H7 (cell line): ENCODE data around the gene AMDHD1. TPM values are rescaled to one million over a fixed set of nuclear protein-coding genes. Genes with fewer than 3 reads are reported as not detected.

Experiments
- DNase-seq: peaks from one replicate; pipeline ENCODE4 v3.0.0; 2012
- H3K27me3 ChIP-seq: 2 replicates; pipeline ENCODE4 v1.6.0; 2011; ENCODE audit warnings: mild to moderate bottlenecking, low read length; ENCODE audit not compliant: control insufficient read depth, insufficient read depth
- H3K36me3 ChIP-seq: replicated peaks from 2 replicates; pipeline ENCODE4 v1.5.1; 2011; ENCODE audit warnings: low read length; ENCODE audit not compliant: control insufficient read depth, insufficient read depth
- H3K4me3 ChIP-seq: 2 replicates; pipeline ENCODE4 v1.5.1; 2011; ENCODE audit warnings: low read depth, mild to moderate bottlenecking, control low read depth, low read length, moderate library complexity; ENCODE audit not compliant: insufficient read depth
- total RNA-seq: library from RNA; depleted of rRNA; stranded (reverse); fragments of >200 nt; shearing (Covaris generic); gene quantifications from 2 replicates; pipeline ENCODE4 v1.2.3, GENCODE V29; 2014

The AMDHD1 gene
- total RNA-seq, 1 experiment from 2014 or later: 1.0 TPM

GRCh38 chr12:95976416-95976832 lies 33.3 kb downstream of the AMDHD1 start:
- Histone ChIP-seq H3K4me3 (no peak overlapping the region), H3K27me3 (no peaks in the 10 kb centered on the region), H3K36me3 (no peaks in the 10 kb centered on the region)
- no peak for DNase-seq

- H3K36me3 ChIP-seq: no peaks in the 10 kb centered on the region
Observed at GRCh38 chr12:95977764-95978305, 34.7 kb downstream of the AMDHD1 start.

GRCh38 chr12:95978351-95978750 lies 35.2 kb downstream of the AMDHD1 start:
- H3K36me3 ChIP-seq: no peaks in the 10 kb centered on the region
- no peaks in the 10 kb centered on the region for H3K27me3 ChIP-seq
- H3K4me3 ChIP-seq: no peak overlapping the region
- DNase-seq: no peak

More at GRCh38 chr12:95977764-95978305, 34.7 kb downstream of the AMDHD1 start:
- no peaks in the 10 kb centered on the region for H3K27me3 ChIP-seq
- no peak for DNase-seq
- H3K4me3 ChIP-seq: no peak overlapping the region

GRCh38 chr12:95978774-95979173 lies 35.6 kb downstream of the AMDHD1 start:
- no peak for DNase-seq
- no peaks in the 10 kb centered on the region for H3K36me3 ChIP-seq
- H3K27me3 ChIP-seq: no peaks in the 10 kb centered on the region
- H3K4me3 ChIP-seq: no peak overlapping the region

GRCh38 chr12:95980437-95980836 lies 37.3 kb downstream of the AMDHD1 start:
- Histone ChIP-seq H3K36me3 (no peaks in the 10 kb centered on the region), H3K4me3 (no peak overlapping the region)

GRCh38 chr12:95982602-95983001 lies 39.5 kb downstream of the AMDHD1 start:
- Histone ChIP-seq H3K36me3 (no peaks in the 10 kb centered on the region), H3K27me3 (no peaks in the 10 kb centered on the region), H3K4me3 (no peak overlapping the region)
- no peak for DNase-seq

More at GRCh38 chr12:95980437-95980836, 37.3 kb downstream of the AMDHD1 start:
- DNase-seq: no peak
- H3K27me3 ChIP-seq: no peaks in the 10 kb centered on the region

- no peak for DNase-seq
- no peaks in the 10 kb centered on the region for H3K36me3 ChIP-seq
- no peak overlapping the region for H3K4me3 ChIP-seq
Observed at GRCh38 chr12:95984682-95985081, 41.6 kb downstream of the AMDHD1 start.

GRCh38 chr12:95986635-95987570 lies 43.8 kb downstream of the AMDHD1 start:
- DNase-seq: peak; percentile 52

More at GRCh38 chr12:95984682-95985081, 41.6 kb downstream of the AMDHD1 start:
- no peaks in the 10 kb centered on the region for H3K27me3 ChIP-seq

GRCh38 chr12:95988506-95989275 lies 45.6 kb downstream of the AMDHD1 start:
- Histone ChIP-seq H3K27me3 (no peaks in the 10 kb centered on the region), H3K4me3 (no peak overlapping the region), H3K36me3 (no peaks in the 10 kb centered on the region)
- no peak for DNase-seq

More at GRCh38 chr12:95986635-95987570, 43.8 kb downstream of the AMDHD1 start:
- no peak overlapping the region for H3K4me3 ChIP-seq
- no peaks in the 10 kb centered on the region for H3K36me3 ChIP-seq
- H3K27me3 ChIP-seq: no peaks in the 10 kb centered on the region

GRCh38 chr12:95989504-95990123 lies 46.5 kb downstream of the AMDHD1 start:
- H3K36me3 ChIP-seq: no peaks in the 10 kb centered on the region
- no peaks in the 10 kb centered on the region for H3K27me3 ChIP-seq
- no peak overlapping the region for H3K4me3 ChIP-seq
- no peak for DNase-seq

- no peaks in the 10 kb centered on the region for H3K27me3 ChIP-seq
- H3K36me3 ChIP-seq: no peaks in the 10 kb centered on the region
- no peak overlapping the region for H3K4me3 ChIP-seq
- no peak for DNase-seq
Observed at GRCh38 chr12:95990136-95990535, 47.0 kb downstream of the AMDHD1 start.

GRCh38 chr12:95993907-95994306 lies 50.8 kb downstream of the AMDHD1 start:
- H3K4me3 ChIP-seq: no peak overlapping the region
- no peak for DNase-seq
- H3K27me3 ChIP-seq: no peaks in the 10 kb centered on the region

GRCh38 chr12:95994476-95994875 lies 51.3 kb downstream of the AMDHD1 start:
- no peaks in the 10 kb centered on the region for H3K27me3 ChIP-seq
- H3K36me3 ChIP-seq: no peaks in the 10 kb centered on the region
- no peak for DNase-seq
- no peak overlapping the region for H3K4me3 ChIP-seq

More at GRCh38 chr12:95993907-95994306, 50.8 kb downstream of the AMDHD1 start:
- no peaks in the 10 kb centered on the region for H3K36me3 ChIP-seq
